HL-60/S4 (cell line): ENCODE results near the gene NDUFA13.
"Not testable (repeated sequence)": the region's sequence is repeated elsewhere in the genome, so short reads cannot be mapped to it uniquely, and the experiment has no call there.

ENCODE experiments used
- in situ Hi-C: fragments of 300-500 bp; cut with MboI; formaldehyde crosslinking; loops from 2 replicates; pipeline ENCODE4 v1.14.3; 2022; ENCODE audit warnings: low sequenced_read_pairs

NDUFA13 gene

DNA sequence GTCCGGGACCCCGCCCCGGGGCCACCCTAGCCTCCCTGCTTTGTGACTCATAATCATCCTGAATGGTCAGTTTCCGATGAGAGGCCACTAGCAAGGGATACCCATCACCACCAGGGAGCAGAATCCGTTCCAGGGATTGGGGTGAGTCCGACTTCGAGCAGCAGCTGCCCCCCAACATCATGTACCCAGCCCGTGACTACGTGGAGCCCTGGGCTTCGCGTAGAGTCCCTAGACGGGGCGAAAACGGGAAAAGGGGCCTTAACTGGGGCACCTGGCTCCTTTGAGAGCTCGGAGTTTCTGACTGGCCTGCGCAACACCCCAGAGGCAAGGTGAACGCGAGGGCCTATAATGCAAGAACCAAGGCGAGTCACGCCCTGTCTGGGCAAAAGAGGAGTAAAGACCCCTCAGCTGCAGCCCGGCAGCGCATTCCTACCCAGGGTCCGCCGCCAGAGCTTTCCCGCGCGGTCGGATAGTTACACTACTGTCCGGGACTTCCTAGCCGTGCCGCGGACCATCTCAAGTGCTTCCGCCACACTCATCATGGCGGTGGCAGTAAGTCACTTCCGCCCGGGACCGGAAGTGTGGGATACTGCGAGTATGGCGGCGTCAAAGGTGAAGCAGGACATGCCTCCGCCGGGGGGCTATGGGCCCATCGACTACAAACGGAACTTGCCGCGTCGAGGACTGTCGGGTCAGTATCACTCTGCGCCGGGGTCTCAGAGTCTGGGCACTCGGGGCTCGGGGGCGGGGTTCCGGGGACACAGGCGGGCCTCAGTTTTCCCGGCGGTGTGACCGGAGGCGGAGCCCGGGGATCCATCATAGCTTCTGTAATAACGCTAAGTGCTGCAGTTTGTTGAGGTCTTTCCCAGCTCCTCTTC is at the start of gene NDUFA13:
TSS of gene NDUFA13 (plus strand) at position 584 of the 878 bp plus-strand sequence. CDS start at position 598, 14 bp downstream.
- in situ Hi-C loops: no loop called here

GRCh38 chr19:19468424-19469050 is 47.5 kb upstream of the NDUFA13 start:
- in situ Hi-C loops: no loop called here

GRCh38 chr19:19470579-19470978 is 45.4 kb upstream of the NDUFA13 start:
- in situ Hi-C loops: no loop called here

DNA sequence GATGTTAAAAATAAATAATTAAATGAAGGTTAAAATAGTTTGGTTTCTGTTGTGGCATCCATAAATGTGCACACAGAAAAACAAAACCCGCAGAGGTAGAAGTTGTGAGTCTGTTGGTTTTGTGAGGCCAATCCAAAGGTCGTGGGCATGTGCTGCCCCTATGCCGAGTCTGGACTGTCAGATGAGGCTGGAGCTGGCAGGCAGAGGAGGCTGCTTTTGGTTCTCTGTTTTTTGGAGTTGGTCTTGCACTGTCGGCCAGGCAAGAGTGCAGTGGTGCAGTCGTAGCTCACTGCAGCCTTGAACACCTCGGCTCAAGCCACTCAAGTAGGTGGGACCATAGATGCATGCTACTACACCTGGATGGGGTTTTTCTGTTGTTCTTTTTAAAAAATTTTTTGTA is 44.3 kb upstream of the NDUFA13 start:
- in situ Hi-C loops: no loop called here

DNA sequence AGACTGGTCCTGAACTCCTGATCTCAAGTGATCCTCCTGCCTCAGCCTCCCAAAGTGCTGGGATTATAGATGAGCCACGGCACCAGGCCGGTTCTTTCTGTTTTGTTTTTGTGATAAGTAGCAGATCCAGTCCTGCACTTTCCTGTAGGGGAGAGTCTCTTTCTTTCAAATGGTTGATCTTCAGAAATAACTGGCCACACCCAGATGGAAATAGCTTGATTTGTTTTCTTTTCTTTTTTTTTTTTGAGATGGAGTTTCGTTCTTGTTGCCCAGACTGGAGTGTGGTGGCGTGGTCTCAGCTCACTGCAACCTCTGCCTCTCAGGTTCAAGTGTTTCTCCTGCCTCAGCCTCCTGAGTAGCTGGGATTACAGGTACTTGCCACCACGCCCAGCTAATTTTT is 43.9 kb upstream of the NDUFA13 start:
- in situ Hi-C loops: not testable (repeated sequence)

DNA sequence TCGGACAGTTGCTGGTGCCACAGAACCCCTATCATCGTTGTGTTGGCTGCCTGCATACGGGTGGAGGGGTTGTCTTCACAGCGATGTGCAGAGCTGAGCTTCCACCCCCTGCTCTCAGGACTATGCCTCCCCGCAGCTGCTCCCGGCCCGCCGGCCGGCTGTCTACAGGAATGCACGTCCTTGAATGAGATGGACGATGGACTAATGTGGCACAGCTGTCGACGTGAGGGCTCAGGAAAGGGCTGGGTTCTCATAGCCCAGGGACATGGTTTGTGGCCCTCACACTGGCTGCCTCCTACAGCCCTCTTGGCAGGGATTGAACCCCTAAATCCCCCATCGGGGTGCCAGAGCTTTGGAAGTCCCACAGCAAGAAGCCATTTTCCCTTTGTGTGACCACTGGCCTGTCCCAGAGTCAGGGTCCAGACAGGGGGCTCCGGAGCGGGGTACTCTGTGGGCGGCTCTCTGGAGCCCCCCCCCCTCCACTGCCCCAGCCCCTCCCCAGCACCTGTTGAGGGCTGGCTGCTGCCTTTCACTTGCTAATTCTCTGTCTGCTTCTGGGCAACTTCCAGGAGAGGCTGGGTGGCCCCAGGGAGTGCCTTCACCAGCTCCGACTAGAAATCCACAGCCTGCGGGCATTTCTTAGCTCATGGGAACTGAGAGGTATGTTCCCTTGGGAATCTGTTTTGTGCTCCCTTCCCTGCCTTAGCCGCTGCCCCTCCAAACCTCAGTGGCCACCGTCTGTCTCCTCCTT is 40.8 kb upstream of the NDUFA13 start:
- in situ Hi-C loops: loop anchor here (25.0 kb wide), 1 partner anchor 313 kb away; the partner anchor contains the start of gene MEF2B

DNA sequence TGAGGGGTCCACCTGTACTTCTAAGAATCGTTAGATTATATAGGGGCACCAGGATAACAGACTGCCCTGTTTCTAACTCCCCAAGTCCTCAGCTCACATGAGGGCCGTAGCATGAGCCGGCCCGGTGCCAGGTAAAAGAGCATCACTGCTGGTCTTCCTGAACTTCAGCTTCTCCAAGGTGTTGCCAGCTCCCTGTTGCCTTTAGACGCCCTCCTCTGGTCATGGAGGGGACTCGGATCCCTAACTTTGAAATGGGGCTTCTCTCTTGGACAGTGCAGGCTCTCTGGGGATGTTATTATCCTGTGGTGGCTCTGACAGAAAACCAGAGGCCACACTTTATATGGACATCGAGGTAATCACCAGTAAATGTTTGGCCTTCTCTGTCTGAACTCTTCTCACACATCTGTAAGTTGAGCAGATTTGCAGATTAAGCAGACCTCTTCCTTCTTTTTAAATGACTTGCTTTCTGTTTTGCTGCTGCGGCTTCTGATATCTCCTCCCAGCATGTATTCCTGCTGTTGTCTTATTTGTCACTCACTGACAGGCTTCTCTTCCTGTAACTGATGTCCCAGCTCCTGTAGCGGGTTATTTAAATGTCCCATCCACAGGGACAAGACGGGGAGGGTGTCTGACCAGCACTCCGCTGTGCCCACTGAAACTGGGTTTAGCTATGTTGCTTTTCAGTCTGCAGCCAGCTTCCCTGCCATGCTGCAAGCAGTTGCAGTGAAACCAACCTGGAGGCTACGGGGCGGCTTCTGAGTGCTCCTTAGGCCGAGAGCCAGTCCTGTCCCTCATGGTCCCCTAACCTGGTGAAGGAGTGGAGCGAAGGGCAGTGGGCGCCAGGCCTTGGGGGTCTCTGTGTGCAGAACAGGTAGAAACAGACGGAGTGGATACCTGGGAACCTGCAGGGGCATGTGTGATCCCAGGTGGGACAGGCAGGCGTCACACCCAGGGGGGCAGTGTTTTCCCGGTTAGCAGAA is 39.9 kb upstream of the NDUFA13 start:
- in situ Hi-C loops: loop anchor here (25.0 kb wide), 1 partner anchor 314 kb away; the partner anchor contains the start of gene MEF2B

- in situ Hi-C loops: loop anchor here (25.0 kb wide), 1 partner anchor 316 kb away; the partner anchor contains the start of gene MEF2B
Observed at GRCh38 chr19:19477705-19478383, 38.2 kb upstream of the NDUFA13 start.

GRCh38 chr19:19480688-19481087 is 35.3 kb upstream of the NDUFA13 start:
- in situ Hi-C loops: loop anchor here (25.0 kb wide), 1 partner anchor 318 kb away; the partner anchor contains the start of gene MEF2B

DNA sequence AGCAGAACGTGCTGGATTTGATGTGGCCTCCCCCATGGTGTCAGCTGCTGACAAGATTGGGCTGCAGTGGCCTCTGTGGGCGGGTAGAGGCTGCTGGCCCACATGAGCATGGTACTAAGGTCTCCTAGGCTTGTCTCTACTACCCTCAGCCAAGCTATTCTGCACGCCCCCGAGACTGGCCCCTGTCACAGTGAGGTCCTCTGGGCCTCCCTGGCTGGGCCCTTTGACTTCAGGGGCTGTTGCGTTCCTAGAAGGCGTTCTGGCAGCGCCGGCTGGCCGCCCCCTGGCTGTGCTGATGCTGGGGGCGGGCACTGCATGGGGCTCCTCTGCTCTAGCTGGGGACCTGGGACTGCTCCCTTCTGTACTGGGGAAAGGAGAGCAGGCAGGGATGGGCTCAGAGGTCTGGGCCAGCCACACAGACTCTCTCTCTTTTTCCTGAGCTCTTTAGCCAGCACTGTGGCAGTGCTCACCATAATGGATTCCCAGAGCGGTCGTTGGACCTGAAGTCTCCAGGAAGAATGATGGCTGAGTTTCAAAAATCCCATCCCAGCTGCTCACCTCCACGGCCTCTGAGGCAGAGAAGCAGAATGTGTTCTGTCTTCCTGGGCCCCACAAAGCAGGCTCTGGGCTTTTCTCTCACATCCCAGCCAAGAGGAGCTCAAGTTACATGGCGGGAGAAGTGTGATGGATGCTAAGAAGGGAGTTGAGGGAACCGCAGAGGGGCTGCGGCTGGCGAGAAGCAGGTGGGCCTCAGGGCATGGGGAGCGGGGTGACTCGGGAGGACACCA is 33.0 kb upstream of the NDUFA13 start:
- in situ Hi-C loops: loop anchor here (25.0 kb wide), 1 partner anchor 321 kb away; the partner anchor contains the start of gene MEF2B

DNA sequence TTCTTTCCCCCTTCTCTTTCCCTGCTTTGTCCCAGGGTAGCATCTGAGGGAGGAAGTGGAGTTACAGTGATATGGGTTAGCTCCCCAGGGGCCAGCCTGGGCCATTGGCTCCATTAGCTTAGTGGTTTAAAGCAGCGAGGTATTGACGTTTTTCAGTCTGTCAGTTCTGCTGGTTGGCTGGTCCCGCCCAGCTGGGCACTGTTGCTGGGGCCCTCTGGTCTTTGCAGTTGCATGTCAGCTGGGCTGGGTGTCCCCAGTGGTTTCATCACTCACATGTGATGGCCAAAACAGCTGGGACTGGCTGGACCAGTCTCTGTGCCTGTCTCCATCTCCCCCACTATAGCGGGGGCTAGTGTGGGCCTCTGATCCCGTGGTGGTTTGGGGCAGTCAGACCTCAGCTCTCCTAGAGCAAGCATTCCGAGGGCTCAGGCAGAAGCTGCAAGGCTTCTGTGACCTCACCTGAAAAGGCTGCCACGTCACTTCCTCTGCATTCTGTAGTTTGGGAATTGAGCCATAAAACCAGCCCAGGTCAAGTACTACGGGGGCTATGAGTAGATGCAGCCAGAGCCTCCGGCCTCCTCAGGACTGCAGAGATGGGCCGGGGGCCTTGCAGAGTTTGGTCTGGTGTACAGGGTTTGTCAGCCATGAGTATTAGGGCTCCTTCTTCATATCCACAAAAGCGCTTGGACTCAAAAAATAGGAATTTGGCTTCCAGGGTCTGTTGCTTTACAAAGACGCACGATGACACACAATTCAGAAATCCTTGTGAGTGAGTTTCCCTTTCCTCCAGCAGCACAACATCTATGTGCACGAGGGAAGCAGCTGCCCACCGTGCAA is 30.6 kb upstream of the NDUFA13 start:
- in situ Hi-C loops: loop anchor here (25.0 kb wide), 1 partner anchor 323 kb away; the partner anchor contains the start of gene MEF2B

DNA sequence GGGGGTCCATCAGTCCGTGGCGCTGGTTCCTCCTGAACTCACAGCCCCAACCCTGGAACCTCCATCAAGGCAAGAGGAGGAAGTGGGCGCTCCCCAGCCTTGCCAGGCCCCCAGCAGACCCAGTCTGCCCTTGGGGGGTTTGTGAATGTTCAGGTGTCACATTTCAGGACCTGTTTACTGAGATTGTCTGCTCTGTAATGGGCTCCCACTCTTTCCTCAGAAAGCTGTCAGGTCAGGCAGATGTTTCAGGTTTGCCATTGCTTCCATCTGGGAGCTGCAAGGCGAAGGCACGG is 30.1 kb upstream of the NDUFA13 start:
- in situ Hi-C loops: loop anchor here (25.0 kb wide), 1 partner anchor 324 kb away; the partner anchor contains the start of gene MEF2B

GRCh38 chr19:19486343-19487076 is 29.5 kb upstream of the NDUFA13 start:
- in situ Hi-C loops: loop anchor here (25.0 kb wide), 1 partner anchor 324 kb away; the partner anchor contains the start of gene MEF2B

DNA sequence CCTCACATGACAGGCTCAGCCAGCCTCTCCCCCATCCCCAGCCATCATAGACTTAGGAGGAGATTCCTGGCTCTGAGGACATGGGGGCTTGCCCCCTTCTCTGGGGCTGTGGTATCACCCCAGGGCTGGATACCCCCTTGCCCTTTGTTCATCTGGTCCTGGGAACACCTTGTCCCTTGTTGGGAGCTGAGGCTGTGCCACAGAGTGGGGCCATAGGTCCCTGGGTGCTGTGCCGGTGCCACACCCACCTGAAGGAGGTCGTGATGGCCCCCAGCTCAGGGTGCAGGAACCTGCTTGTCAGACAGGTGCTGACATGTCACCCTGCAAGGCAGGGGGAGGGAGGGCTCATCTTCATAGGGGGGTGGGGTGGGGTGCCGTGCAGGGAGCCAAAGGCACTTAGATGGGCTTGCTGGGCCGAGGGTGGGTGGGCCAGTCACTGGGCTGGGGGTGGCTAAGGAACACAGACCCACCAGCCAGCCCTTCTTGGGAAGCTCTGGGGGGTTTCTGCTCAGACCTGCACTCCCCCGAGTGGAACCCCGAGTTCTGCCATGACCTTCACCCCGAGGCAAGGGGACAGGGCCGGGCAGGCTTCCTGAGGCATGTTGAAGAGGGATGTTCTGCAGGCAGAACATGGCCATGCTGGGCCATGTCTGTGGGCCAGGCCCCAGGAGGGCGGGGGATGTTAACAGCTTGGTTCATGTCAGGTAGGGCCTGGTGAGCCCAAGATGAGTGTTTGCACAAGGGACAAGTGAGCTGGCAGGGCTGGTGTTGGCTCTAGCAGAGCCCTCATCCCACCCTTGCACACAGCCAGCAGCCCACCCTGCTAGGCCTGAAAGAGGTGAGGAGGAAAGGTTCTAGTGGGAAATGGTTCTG is 28.7 kb upstream of the NDUFA13 start:
- in situ Hi-C loops: loop anchor here (25.0 kb wide), 1 partner anchor 325 kb away; the partner anchor contains the start of gene MEF2B

DNA sequence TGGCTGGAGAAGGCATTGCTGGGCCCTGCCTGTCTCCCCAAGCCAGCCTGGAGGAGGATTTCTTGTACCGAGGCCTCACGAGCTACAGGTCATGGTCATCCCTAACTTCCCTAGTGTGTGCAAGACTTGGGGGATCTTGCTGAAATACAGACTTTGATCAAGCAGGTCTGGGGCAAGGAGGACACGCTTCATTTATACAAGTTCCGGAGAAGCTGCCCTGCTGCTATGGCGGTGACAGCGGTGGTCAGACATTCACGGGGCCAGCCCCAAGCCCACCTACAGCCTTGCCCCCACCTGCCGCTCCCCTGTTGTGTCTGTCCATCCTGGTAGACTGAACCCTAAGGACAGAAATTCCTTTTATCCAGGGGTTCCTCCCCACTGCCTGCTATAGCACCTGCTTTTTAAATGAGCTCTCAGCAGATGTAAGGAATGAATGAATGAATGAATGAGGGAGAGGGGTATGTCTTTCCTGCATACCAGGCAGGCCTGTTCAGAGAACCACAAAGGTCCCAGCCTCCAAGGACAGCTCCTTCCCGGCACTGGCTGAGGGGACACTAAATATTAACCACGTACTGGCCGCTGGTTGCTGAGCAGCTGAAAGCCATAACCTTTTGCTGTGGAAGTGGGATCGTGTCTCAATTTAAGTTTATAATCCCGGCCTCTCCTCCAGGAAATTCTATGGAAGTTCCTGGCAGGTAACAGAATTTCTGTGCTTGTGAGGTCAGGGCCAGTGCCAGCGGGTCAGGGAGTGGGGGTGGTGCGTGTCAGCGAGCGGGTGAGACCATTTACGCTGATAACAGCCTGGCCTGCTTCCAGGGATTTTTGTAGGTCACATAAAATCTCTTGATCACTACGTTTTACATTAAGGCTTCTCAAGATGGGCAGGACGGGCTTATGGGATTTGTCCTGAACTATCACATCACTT is 27.8 kb upstream of the NDUFA13 start:
- in situ Hi-C loops: loop anchor here (25.0 kb wide), 1 partner anchor 326 kb away; the partner anchor contains the start of gene MEF2B
